T-cell (primary cell): ENCODE results near the gene GNG4. TPM values are rescaled to one million over a fixed set of nuclear protein-coding genes. Genes with fewer than 3 reads are reported as not detected.

Experiments
- ATAC-seq, 4 experiments: fragments of 200-7000 bp in 3 of 4; fragments of 150-1000 bp in 1 of 4; cut with Tn5 transposase; replicated peaks in 1 of 4; 1 replicate in 3 of 4; 2 replicates in 1 of 4; pipeline ENCODE4 v1.10.0; 2021; ENCODE audit warnings: moderate library complexity in 3 of 4, mild to moderate bottlenecking in 2 of 4, moderate number of reproducible peaks in 1 of 4
- CTCF ChIA-PET, 2 donors: fragments of 300-600 bp; sonication (Branson Sonifier 250); formaldehyde crosslinking; loops; one replicate each; lab custom pipeline; 2022; ENCODE audit warnings: antibody characterized with exemption in 2 of 2; lab: Charles Lee
- POLR2A ChIA-PET, 2 donors: fragments of 300-600 bp; sonication (Branson Sonifier 250); formaldehyde crosslinking; loops; one replicate each; lab custom pipeline; 2022; ENCODE audit warnings: antibody characterized with exemption in 2 of 2; lab: Charles Lee
- DNase-seq, 35 experiments: peaks; one replicate each; pipeline versions ENCODE4 v3.0.0 to v3.0.0-alpha.2; 2013 to 2023
- H3K27ac ChIP-seq: one replicate; pipeline ENCODE4 v1.5.1; 2013; ENCODE audit warnings: low read length
- H3K27me3 ChIP-seq, 2 experiments: replicated peaks in 1 of 2; 1 replicate in 1 of 2; 2 replicates in 1 of 2; pipeline versions ENCODE4 v1.6.1 to v1.7.0; 2013; ENCODE audit warnings: low read length in 1 of 2, mixed read lengths in 1 of 2; ENCODE audit not compliant: control insufficient read depth in 2 of 2, insufficient read depth in 2 of 2; ENCODE audit errors: extremely low read depth in 1 of 2
- H3K36me3 ChIP-seq, 2 donors: 1 replicate in 1 of 2; 2 replicates in 1 of 2; pipeline versions ENCODE4 v1.6.1 to v1.7.0; 2013; ENCODE audit warnings: low read length in 1 of 2; ENCODE audit not compliant: control insufficient read depth in 2 of 2, insufficient read depth in 1 of 2; ENCODE audit errors: extremely low read depth in 1 of 2
- H3K4me1 ChIP-seq, 2 experiments: 1 replicate in 1 of 2; 2 replicates in 1 of 2; pipeline versions ENCODE4 v1.6.1 to v1.7.0; 2013; ENCODE audit warnings: low read length in 2 of 2, mixed read lengths in 1 of 2; ENCODE audit not compliant: insufficient read depth in 2 of 2, control insufficient read depth in 1 of 2; ENCODE audit errors: extremely low read depth in 1 of 2
- H3K4me3 ChIP-seq, 2 donors: 1 replicate in 1 of 2; 2 replicates in 1 of 2; pipeline versions ENCODE4 v1.5.1 to v1.7.0; 2013; ENCODE audit warnings: mild to moderate bottlenecking in 2 of 2, low read length in 1 of 2, moderate library complexity in 1 of 2; ENCODE audit not compliant: control insufficient read depth in 1 of 2; ENCODE audit errors: extremely low read depth in 1 of 2
- H3K9me3 ChIP-seq: 2 replicates; pipeline ENCODE4 v1.7.0; 2013
- H3K27ac Mint-ChIP-seq, 2 donors: one replicate each; pipeline ENCODE4 v1.8.0; 2020 to 2021; ENCODE audit warnings: mild to moderate bottlenecking in 2 of 2, mixed read lengths in 2 of 2
- H3K27me3 Mint-ChIP-seq, 2 donors: one replicate each; pipeline ENCODE4 v1.8.0; 2021 to 2022; ENCODE audit warnings: mixed read lengths in 2 of 2
- H3K36me3 Mint-ChIP-seq: one replicate; pipeline ENCODE4 v1.8.0; 2021; ENCODE audit warnings: mixed read lengths
- H3K4me1 Mint-ChIP-seq, 3 donors: one replicate each; pipeline ENCODE4 v1.8.0; 2020 to 2022; ENCODE audit warnings: mixed read lengths in 3 of 3, mild to moderate bottlenecking in 1 of 3
- H3K4me3 Mint-ChIP-seq, 3 donors: one replicate each; pipeline ENCODE4 v1.8.0; 2020 to 2022; ENCODE audit warnings: mild to moderate bottlenecking in 3 of 3, mixed read lengths in 3 of 3, moderate library complexity in 3 of 3
- H3K9me3 Mint-ChIP-seq, 3 donors: one replicate each; pipeline ENCODE4 v1.8.0; 2020 to 2022; ENCODE audit warnings: mixed read lengths in 3 of 3
- WGBS: methylation state at CpG from one replicate; pipeline ENCODE4 v1.1.5; 2013; ENCODE audit warnings: missing lambda C conversion rate; ENCODE audit not compliant: insufficient coverage; 5-methylcytosine and 5-hydroxymethylcytosine counted together
- total RNA-seq, 35 experiments: library from RNA in 6 of 35; stranded (reverse) in 6 of 35; fragments of 120-200 nt in 1 of 35; gene quantifications; one replicate each; pipeline versions ENCODE4 v1.2.1 to v1.2.4 and lab custom pipeline; 2013 to 2026

The GNG4 gene
- total RNA-seq, 5 donors from 2014 or later (not counting 1 experiment from before 2014, with no cell fraction given): 0.07 to 0.29 (median 0.17) TPM; not detected in 1

DNA sequence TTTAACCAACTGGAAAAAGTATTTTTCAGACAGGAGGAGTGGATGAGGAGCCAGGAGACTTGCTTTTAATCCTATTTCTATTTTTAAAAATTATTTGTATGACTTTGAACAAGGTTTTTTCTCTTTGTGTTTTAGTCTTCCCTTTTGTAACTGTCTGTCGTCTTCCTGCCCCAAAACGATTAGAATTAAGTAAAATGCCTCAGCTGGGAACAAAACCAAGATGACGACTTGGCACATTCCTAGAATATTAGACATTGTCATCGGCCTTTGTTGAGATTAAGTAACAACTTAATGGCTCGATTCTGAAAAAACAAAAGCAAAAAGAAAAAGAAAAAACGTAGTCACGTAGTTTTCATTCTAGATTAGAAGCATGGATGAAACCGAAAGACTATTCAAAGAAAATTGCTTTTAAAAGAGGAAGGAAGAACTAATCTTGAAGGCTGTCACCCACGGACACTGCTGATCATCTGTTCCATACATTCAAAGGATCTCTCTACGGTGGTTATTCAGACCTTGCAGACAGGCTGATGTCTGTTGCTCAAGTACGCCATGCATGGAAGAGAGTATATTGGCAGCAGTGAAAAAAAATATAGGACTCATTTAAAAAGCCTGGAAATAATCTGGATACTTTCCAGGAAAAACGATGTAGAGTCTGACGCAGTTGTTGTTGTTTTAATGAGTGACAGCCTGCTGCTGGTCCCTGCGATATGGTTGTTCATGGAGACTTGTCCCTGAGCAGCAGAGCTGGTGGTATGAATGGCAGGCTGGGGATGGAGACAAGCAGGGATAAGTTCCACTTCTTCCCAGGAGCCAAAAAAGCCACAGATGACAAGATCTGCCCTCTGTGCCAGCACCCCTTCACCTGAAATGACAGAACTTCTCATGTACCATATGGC lies 16.8 kb downstream of the GNG4 start:
- no peak for DNase-seq
- H3K4me1 Mint-ChIP-seq: peaks cover 3 to 8% (median 6%) of the 10 kb centered on the region in 3 donors
- ChIA-PET CTCF (no interaction called here), POLR2A (no interaction called here)
- Histone ChIP-seq H3K27ac (no peak overlapping the region), H3K27me3 (peaks cover 0 to 20% of the 10 kb centered on the region in 2 experiments), H3K9me3 (no peaks in the 10 kb centered on the region), H3K4me1 (no peaks in the 10 kb centered on the region), H3K4me3 (no peak overlapping the region), H3K36me3 (no peaks in the 10 kb centered on the region)
- no peaks in the 10 kb centered on the region for H3K36me3 Mint-ChIP-seq
- no peak for ATAC-seq
- 43% methylated on average over 7 of the region's 14 CpGs for WGBS
- no peaks in the 10 kb centered on the region for H3K9me3 Mint-ChIP-seq
- H3K4me3 Mint-ChIP-seq: peak overlapping the region in 1 of 3 donors; percentile 29
- no peak overlapping the region for H3K27ac Mint-ChIP-seq
- H3K27me3 Mint-ChIP-seq: peaks cover 6 to 25% of the 10 kb centered on the region in 2 donors

- Mint-ChIP-seq H3K36me3 (no peaks in the 10 kb centered on the region), H3K27ac (no peak overlapping the region), H3K4me1 (peaks cover 3 to 8% (median 6%) of the 10 kb centered on the region in 3 donors), H3K27me3 (peaks cover 6 to 25% of the 10 kb centered on the region in 2 donors), H3K4me3 (no peak overlapping the region), H3K9me3 (no peaks in the 10 kb centered on the region)
- no peaks in the 10 kb centered on the region for H3K4me1 ChIP-seq
- peaks cover 0 to 20% of the 10 kb centered on the region in 2 experiments for H3K27me3 ChIP-seq
- ChIA-PET CTCF (no interaction called here), POLR2A (no interaction called here)
- no peak overlapping the region for H3K4me3 ChIP-seq
- 90% methylated on average over 6 of the region's 7 CpGs for WGBS
- H3K36me3 ChIP-seq: no peaks in the 10 kb centered on the region
- H3K9me3 ChIP-seq: no peaks in the 10 kb centered on the region
- DNase-seq (no peak), ATAC-seq (no peak)
- H3K27ac ChIP-seq: no peak overlapping the region
These were observed 17.8 kb downstream of the GNG4 start for GRCh38 chr1:235631816-235632215.

DNA sequence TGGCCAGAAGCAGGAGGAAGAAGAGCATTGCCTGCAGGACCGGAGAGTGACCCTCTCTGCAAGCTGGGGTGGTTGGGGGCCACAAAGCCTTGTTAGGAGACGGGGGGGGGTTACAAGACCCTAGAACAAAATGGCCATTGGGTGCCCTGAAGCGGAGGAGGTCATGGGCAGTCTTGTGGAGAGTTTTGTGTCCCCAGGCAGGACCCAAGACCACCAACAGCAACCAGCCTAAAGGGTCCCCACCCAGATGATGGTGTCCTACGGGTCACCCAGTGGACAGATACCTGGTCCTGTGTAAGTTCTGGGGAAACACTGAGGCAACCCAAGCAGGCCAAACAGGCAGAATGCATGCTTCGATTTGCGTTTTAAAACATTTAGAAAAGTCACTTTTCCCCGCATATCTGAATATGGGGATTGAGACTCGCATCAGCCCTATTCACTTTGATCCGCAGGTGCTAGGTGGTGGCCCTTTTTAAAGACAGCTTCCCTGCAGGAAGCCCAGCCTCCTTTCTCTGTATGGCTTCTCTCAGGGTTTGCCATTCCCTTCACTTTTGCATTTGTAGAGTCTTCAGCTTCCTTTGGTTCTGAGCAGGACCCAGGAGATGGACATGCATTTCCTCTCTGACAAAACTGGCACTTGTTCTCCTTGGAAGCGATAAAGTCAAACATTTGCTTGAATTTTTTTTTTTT lies 21.1 kb downstream of the GNG4 start:
- Histone ChIP-seq H3K4me3 (no peak overlapping the region), H3K4me1 (no peaks in the 10 kb centered on the region), H3K9me3 (no peaks in the 10 kb centered on the region), H3K36me3 (no peaks in the 10 kb centered on the region), H3K27me3 (peaks cover 0 to 23% of the 10 kb centered on the region in 2 experiments), H3K27ac (no peak overlapping the region)
- ChIA-PET CTCF (no interaction called here), POLR2A (interaction anchor here in 1 of 2 donors (0.7 kb wide), 2 partner anchors 165 to 212 kb away, joined by 8 to 13 read pairs; no protein-coding TSS in a partner anchor)
- 100% methylated on average over 4 of the region's 10 CpGs for WGBS
- ATAC-seq (no peak), DNase-seq (no peak)
- Mint-ChIP-seq H3K27ac (no peak overlapping the region), H3K4me3 (no peak overlapping the region), H3K9me3 (no peaks in the 10 kb centered on the region), H3K36me3 (no peaks in the 10 kb centered on the region), H3K27me3 (peaks cover 13 to 22% of the 10 kb centered on the region in 2 donors), H3K4me1 (peaks cover 3 to 8% (median 6%) of the 10 kb centered on the region in 3 donors)

DNA sequence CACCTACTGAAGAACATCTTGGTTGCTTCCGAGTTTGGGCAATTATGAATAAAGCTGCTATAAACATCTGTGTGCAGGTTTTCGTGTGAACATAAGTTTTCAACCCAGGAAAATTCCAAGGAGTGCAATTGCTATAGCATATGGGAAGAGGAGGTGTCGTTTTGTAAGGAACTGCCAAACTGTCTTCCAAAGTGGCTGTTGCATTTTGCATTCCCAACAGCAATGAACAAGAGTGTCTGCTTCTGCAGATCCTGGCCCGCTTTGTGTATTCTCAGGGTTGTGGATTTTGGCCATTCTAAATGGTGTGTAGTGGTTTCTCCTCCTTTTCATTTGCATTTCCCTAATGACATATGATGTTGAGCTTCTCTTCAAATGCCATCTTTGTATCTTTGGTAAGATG lies 23.8 kb downstream of the GNG4 start:
- Histone ChIP-seq H3K4me1 (no peaks in the 10 kb centered on the region), H3K4me3 (no peak overlapping the region), H3K36me3 (no peaks in the 10 kb centered on the region), H3K27ac (no peak overlapping the region), H3K9me3 (no peaks in the 10 kb centered on the region), H3K27me3 (peaks cover 0 to 18% of the 10 kb centered on the region in 2 experiments)
- Mint-ChIP-seq H3K9me3 (no peaks in the 10 kb centered on the region), H3K27me3 (peaks cover 11 to 14% of the 10 kb centered on the region in 2 donors), H3K36me3 (no peaks in the 10 kb centered on the region), H3K4me3 (no peak overlapping the region), H3K27ac (no peak overlapping the region), H3K4me1 (no peaks in the 10 kb centered on the region)
- CTCF ChIA-PET: no interaction called here
- POLR2A ChIA-PET: no interaction called here
- 78% methylated on average over 2 of the region's 4 CpGs for WGBS
- no peak for ATAC-seq
- no peak for DNase-seq

DNA sequence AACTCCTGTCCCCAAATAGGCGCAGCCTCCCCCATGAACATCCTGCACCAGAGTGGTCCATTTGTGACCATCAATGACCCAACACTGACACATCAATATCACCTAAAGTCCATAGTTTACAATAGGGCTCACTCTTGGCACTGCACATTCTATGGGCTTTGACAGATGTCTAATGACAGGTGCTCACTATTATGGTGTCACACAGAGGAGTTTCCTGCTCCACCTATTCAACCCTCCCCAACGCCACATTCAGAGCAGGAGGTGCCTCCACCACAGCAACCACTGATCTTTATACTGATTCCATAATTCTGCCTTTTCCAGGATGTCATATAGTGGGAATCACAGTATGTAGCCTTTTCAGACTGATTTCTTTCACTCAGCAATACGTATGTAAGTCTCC lies 24.2 kb downstream of the GNG4 start:
- CTCF ChIA-PET: no interaction called here
- POLR2A ChIA-PET: no interaction called here
- ATAC-seq (no peak), DNase-seq (no peak)
- Mint-ChIP-seq H3K27ac (no peak overlapping the region), H3K4me3 (no peak overlapping the region), H3K4me1 (no peaks in the 10 kb centered on the region), H3K36me3 (no peaks in the 10 kb centered on the region), H3K27me3 (peaks cover 11 to 14% of the 10 kb centered on the region in 2 donors), H3K9me3 (no peaks in the 10 kb centered on the region)
- Histone ChIP-seq H3K9me3 (no peaks in the 10 kb centered on the region), H3K4me1 (no peaks in the 10 kb centered on the region), H3K4me3 (no peak overlapping the region), H3K27me3 (peaks cover 0 to 18% of the 10 kb centered on the region in 2 experiments), H3K36me3 (no peaks in the 10 kb centered on the region), H3K27ac (no peak overlapping the region)
- WGBS: 100% methylated on average over 1 of the region's 3 CpGs

DNA sequence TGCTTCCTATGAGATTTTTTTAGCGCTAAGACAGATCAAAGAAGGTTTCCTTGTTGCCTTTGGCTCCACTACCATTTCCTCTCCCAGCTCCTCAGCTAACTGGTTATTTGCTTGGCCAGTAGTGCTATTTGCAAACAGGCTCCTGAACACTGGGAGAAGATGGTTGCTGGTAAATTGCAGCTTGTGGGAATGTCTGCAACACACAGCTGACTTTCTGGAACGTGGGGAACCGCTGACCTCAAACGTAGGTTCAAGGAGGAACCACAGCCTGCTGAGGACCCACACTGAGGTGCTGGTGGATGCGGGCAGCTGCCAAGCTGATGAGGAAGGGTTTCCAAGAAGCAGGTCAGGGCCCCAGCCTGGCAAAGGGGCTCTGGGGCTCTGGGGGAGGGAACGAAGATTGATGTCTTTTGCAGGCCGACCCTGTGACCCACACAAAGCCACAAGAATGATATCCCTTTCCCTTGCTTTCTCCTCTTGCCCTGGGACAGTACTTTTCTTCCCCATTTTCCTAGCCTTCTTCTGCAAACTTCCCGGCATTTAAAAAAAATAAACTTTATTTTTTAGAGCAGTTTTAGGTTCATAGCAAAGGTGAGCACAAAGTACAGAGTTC lies 24.8 kb downstream of the GNG4 start:
- POLR2A ChIA-PET: no interaction called here
- CTCF ChIA-PET: no interaction called here
- no peaks in the 10 kb centered on the region for H3K9me3 Mint-ChIP-seq

More for the DNA sequence above, 24.8 kb downstream of the GNG4 start:
- Mint-ChIP-seq H3K4me3 (no peak overlapping the region), H3K27ac (no peak overlapping the region), H3K4me1 (no peaks in the 10 kb centered on the region), H3K27me3 (peaks cover 11 to 14% of the 10 kb centered on the region in 2 donors), H3K36me3 (no peaks in the 10 kb centered on the region)
- Histone ChIP-seq H3K27me3 (peaks cover 0 to 18% of the 10 kb centered on the region in 2 experiments), H3K9me3 (no peaks in the 10 kb centered on the region), H3K36me3 (no peaks in the 10 kb centered on the region), H3K4me1 (no peaks in the 10 kb centered on the region), H3K4me3 (no peak overlapping the region), H3K27ac (no peak overlapping the region)
- DNase-seq (no peak), ATAC-seq (no peak)
- 41% methylated on average over 4 of the region's 8 CpGs for WGBS
